GM19025 (cell line): ENCODE results near the gene TMEM116.
"Not testable (repeated sequence)": the region's sequence is repeated elsewhere in the genome, so short reads cannot be mapped to it uniquely, and the experiment has no call there.

Experiments used
- ATAC-seq: cut with Tn5 transposase; IDR thresholded peaks from one replicate; pipeline ENCODE4 v1.9.1; 2021; ENCODE audit warnings: mild to moderate bottlenecking, low read depth, moderate library complexity; ENCODE audit not compliant: unreplicated experiment

TMEM116 gene

DNA sequence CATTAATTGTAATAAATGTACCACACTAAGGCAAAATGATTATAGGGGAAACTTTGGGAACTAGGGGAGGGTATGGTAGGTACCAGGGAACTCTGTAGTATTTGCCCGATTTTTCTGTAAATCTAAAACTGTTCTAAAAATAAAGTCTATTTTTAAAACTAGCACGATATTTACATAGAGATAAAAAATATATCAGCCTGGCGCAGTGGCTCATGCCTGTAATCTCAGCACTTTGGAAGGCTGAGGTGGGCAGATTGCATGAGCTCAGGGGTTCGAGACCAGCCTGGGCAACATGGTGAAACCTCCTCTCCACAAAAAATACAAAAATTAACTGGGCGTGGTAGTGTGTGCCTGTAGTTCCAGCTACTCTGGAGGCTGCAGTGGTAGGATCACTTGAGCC lies 32.4 kb downstream of the TMEM116 start:
- ATAC-seq, result no peak

DNA sequence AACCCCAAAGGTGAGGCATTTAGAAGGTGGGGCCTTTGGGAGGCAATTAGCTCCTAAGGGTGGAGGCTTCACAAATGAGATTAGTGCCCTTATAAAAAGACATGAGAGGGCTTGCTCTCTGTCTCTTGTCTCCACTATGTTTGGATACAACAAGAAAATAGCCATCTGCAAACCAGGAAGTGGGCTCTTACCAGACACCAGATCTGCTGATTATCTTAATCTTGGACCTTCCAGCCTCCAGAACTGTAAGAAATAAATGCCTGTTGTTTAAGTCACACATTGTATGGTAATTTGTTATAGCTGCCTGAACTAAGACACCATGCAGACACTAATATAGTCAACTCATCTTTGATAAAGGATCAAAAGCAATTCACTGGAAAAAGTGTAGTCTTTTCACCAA lies 34.4 kb downstream of the TMEM116 start:
- ATAC-seq, result no peak

DNA sequence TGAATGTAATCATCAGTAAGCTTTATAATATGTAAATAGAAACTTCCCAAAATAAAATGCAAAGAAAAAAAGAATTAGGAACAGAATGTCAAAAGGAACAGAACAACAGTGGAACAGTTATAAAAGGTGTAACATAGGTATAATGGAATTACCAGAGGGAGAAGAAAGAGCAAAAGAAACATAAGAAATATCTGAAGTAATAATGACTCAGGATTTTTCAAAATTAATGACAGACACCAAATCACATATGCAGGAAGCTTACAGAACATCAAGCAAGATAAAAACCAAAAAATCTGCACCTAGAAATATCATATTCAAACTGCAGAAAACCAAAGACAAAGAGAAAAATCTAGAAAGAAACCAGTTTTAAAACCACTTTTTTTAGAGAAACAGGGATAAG lies 36.1 kb downstream of the TMEM116 start:
- ATAC-seq, result no peak

DNA sequence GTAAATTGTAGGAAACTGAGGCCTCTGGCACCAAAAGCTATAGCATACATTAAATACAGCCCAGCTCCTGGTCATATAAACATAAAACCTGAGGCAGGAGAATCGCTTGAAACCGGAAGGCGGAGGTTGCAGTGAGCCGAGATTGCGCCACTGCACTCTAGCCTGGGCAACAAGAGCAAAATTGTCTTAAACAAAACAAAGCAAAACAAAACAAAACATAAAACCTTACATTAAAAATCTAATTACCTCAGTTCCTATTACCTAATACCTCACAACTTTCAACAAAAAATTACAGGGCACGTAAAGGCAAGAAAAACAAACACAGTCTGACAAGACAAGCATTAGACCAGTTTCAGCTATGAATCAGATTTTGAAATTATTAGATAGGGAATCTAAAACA lies 36.7 kb downstream of the TMEM116 start:
- no peak for ATAC-seq

DNA sequence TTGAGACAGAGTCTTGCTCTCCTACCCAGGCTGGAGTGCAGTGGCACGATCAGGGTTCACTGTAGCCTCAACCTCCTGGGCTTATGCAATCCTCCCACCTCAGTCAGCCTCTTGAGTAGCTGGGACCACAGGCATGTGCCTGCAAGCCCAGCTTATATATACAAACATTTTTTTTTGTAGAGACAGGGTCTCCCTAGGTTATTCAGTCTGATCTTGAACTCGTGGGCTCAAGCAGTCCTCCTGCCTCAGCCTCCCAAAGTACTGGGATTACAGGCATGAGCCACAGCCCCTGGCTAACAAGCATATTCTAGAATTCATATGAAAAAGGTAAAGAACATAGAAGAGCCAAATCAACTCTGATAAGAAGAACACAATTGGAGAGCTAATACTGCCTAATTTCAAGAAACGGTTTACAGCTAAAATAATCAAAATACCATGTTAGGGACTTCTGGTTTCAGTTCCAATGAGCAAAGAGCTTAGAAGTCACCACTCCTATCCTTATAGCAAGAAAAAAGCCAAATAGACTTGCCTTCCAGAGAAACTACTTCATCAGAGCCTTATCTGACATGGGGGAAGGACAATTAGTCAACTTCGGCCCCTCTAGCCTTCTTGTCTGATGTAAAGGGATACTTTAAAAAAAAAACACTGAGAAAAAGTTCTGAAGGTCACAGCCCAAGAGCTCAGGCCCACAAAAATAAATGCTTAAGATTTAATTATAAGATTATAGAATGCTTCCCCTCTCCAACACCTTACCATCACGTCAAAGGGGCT lies 37.6 kb downstream of the TMEM116 start:
- ATAC-seq, result no peak

DNA sequence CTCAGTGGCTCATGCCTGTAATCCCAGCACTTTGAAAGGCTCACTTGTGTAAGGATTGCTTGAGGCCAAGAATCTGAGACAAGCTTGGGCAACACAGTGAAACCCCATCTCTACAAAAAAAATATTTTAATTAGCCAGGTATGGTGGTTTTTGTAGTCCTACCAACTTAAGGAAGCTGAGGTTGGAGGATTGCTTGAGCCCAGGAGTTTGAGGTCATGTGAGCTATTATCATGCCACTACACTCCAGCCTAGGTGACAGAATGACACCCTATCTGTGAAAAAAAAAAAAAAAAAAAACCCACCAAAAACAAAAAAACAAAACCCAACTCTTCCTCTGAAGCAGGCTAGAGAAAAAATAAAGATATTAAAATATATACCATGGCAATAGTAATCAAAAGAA lies 41.2 kb downstream of the TMEM116 start:
- ATAC-seq, result no peak

DNA sequence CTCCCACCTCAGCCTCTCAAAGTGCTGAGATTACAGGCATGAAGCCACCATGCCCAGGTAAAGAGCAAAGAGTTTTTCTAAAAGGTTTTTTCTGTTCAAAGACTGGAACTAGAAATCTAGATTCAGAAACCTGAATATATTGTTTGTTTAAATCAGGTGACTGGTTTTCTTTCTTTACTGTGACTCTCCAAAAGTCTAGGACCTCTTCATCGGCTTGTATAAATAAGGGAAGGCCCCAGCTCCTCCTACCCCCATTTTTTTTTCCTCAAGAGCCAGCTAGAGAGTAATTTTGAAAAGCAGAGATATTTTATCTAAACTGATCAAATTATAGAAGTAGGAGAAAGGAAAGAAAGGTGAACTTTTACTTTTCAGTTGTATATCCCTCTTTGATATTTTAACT lies 48.0 kb downstream of the TMEM116 start:
- no peak for ATAC-seq

DNA sequence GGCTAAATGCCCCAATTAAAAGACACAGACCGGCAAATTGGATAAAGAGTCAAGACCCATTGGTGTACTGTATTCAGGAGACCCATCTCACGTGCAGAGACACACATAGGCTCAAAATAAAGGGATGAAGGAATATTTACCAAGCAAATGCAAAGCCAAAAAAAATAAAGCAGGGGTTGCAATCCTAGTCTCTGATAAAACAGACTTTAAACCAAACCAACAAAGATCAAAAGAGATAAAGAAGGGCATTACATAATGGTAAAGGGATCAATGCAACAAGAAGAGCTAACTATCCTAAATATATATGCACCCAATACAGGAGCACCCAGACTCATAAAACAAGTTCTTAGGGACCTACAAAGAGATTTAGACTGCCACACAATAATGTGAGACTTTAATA lies 53.4 kb downstream of the TMEM116 start:
- not testable (repeated sequence) for ATAC-seq

DNA sequence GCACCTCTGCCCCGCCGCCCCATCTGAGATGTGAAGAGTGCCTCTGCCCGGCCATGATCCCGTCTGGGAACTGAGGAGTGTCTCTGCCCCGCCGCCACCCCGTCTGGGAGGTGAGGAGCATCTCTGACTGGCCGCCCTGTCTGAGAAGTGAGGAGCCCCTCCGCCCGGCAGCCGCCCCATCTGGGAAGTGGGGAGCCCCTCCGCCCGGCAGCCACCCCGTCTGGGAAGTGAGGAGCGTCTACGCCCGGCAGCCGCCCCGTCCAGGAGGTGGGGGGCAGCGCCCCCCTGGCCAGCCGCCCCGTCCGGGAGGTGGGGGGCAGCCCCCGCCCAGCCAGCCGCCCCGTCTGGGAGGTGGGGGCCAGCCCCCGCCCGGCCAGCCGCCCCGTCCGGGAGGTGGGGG lies 55.7 kb downstream of the TMEM116 start:
- ATAC-seq, result not testable (repeated sequence)

DNA sequence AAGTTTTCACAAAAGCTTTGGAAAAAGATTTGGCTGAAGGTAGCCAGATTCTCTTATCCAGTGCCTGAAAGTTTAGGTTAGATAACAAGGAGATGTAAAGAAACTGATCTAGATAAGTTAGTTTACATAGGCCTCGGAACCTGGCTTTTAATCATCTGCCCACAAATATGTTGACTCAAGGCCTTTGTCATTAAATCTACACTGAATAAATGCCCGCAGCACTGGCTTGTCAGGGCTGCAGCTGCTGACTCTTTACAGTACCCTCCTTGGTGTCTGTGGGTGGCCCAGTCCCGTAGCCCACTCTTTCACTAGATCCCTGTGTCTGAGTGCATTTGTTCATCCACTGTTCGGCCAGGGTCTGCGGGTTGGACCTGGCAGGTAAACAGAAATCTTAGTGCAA lies 58.0 kb downstream of the TMEM116 start:
- ATAC-seq, result no peak

DNA sequence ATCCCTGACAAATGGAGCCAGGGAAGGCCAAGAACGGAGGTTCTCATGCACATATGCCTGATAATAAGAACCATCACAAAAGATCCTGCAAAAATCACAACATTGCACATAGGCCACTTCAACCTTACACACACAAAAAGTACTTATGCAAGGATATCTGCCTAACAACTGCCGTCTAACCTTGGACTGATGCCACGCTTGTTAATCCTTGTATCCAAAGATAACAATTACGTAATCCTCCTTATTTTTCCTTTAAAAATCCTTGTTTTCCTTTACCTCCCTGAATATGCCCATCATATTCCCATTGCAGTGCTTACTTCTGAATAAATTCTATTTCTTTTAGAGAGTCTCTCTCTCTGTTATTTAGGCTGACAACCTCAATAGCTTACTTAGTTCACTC lies 59.5 kb downstream of the TMEM116 start:
- no peak for ATAC-seq

DNA sequence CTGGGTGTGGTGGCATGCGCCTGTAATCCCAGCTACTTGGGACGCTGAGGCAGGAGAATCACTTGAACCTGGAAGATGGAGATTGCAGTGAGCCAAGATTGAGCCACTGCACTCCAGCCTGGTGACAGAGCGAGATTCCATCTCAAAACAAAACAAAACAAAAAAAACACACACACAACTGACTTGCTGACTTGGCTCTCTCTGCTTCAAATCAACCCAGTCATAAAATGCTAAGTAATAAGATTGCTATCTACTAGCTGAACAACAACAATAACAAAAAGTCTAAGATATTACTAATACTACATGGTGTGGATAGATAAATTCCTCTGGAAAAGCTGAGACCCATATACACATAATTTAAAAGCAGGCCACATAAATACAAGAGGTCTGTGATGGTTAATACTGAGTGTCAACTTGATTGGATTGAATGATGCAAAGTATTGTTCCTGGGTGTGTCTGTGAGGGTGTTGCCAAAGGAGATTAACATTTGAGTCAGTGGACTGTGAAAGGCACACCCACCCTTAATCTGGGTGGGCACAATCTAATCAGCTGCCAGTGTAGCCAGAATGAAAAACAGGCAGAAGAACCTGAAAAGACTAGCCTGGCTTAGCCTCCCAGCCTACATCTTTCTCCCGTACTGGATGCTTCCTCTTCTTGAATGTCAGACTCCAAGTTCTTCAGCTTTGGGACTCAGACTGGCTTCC lies 60.7 kb downstream of the TMEM116 start:
- ATAC-seq, result not testable (repeated sequence)

DNA sequence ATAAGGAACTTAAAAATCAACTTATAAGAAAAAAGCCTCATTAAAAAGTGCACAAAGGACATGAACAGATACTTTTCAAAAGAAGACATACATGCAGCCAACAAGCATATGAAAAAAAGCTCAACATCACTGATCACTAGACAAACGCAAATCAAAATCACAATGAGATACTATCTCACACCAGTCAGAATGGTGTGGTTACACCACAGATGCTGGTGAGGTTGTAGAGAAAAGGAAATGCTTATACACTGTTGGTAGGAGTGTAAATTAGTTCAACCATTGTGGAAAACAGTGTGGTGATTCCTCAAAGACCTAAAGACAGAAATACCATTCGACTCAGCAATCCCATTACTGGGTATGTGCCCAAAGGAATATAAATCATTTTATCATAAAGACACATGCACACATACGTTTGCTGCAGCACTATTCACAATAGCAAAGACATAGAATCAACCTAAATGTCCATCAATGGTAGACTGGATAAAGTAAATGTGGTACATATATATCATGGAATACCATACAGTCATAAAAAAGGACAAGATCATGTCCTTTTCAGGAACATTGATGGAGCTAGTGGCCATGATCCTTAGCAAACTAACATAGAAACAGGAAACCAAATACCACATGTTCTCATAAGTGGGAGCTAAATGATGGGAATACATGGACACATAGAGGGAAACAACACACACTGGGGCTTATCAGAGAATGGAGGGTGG lies 61.8 kb downstream of the TMEM116 start:
- not testable (repeated sequence) for ATAC-seq

DNA sequence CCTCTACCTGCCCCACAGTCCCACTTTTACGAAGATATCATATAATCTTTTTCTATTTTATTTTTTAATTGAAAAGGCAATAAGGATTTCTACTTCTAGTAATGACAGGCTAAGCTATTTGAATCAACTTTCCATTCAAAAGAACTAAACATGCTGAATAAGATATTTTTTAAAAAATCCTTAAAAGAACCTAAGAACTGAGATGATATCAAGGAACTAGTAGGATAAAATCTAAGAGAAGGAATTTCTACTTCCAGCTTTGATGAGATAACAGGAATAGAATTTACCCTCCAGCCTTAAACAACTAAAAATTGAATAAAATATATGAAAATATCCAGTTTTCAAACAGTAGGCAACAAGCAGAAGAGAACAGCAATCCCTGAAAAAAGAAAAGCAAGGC lies 69.0 kb downstream of the TMEM116 start:
- ATAC-seq, result no peak

DNA sequence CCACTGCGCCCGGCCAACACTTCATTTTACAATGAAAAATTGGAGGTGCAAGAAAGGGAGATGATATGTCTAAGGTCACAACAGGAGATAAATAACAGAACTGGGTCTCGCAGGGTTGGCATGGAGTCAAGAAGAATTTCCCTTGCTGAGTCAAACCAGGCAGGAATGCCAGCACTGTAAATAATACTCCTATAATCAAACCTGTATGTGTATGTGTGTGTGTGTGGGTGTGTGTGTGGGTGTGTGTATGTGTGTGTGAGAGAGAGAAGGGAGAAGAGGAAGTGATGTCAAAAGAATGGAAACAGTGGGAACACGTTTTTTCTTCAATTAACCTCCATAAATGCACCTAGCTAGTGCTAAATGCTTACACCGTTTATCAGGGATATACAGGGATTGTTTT lies 70.4 kb downstream of the TMEM116 start:
- no peak for ATAC-seq

DNA sequence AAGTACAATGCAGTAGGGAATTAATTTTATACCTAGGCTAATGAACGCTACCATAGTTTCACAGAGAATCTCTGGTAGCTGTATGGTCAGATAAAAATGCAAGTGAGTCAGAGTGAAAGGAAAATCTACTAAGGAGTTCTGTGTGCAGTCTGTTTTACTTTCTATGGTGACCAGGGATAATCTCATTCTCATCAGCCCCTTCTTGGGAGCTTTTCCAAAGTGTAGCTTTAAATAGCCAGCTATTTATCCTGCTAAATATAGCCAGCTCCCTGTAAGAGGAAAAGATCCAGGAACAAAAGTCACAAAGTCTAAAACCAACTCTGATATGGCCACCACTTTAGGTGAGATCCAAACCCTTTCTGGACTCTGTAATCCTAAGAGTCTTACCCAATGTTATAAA lies 75.5 kb downstream of the TMEM116 start:
- ATAC-seq, result no peak

DNA sequence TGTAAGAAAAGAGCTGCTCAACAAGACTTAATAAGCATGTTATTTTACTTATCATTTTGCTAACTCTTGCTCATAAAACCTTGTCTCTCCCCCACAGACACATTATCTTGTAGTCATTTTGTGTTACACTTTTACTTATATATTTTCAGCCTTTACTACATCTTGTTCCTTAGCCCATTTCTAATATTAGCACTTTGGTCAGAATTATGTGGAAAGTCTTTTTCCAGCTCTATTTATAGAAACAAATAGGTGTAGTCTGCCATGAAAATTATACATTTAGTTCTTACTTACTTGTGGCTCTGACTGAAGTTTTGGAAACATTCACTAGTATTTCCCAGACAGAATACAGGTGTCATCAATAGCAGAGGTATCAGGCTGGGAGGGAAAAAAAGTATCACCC lies 76.1 kb downstream of the TMEM116 start:
- ATAC-seq, result no peak

DNA sequence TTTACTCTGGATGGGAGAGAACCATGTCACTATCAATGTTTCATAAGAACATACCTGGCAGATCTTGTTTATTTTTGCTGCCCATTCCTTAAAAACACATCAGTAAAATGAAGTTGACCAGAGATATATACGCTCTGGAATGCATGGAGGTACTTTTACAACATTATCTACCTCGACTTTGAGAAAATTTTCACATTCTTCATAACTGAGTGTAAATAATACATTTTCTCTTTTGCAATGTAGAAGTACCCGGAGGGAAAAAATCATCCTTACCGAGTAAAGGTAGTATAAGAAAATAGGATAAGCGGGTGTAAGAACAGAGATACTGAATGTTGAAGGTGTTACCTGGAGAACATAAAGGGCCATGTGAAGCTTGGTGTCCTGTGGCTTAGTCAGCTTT lies 80.7 kb downstream of the TMEM116 start:
- no peak for ATAC-seq

DNA sequence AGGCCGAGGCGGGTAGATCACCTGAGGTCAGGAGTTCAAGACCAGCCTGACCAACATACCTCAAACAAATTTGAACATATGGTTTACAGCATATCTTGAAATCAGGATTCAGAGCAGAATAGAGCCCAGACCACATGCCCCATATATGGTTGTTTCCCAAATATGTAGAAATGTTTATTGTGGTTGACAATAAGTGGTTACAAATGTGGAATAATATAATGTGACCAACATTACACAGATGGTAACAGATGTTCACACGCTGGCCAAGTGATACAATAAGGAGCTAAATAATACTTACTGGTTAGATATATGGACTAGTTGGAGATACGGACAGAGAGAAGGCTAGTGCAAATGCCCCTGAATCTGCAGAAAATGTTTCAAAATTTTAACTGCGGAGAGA lies 85.6 kb downstream of the TMEM116 start:
- no peak for ATAC-seq

DNA sequence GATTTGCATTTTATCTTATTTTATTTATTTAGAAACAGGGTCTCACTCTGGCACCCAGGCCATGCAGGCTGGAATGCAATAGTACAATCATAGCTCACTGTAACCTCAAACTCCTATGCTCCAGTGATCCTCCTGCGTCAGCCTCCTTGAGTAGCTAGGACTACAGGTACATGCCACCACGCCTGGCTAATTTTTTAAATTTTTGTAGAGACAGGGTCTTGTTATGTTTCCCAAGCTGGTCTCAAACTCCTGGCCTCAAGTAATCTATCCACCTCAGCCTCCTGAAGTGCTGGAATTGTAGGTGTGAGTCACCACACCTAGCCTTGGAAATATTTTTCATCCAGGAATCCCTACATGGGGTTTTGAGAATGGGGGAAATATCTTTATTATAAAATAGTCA lies 86.3 kb downstream of the TMEM116 start:
- no peak for ATAC-seq

DNA sequence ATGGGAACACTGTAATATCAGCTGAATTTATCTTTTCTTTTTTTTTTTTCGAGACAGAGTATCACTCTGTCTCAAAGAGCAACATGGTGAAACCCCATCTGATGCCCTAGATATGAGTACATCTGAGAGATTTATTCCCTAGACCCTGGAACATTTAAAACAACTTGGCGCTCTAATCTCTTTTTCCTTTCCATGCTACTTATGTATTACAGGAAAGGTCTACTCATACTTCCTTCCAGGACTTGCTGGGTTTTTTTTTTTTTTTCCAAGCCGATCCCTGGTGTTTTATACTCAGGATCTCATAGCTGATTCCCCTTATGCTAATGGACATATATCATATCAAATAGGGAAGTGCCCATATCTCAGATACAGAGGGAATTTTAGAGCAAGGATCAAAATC lies 87.8 kb downstream of the TMEM116 start:
- no peak for ATAC-seq

DNA sequence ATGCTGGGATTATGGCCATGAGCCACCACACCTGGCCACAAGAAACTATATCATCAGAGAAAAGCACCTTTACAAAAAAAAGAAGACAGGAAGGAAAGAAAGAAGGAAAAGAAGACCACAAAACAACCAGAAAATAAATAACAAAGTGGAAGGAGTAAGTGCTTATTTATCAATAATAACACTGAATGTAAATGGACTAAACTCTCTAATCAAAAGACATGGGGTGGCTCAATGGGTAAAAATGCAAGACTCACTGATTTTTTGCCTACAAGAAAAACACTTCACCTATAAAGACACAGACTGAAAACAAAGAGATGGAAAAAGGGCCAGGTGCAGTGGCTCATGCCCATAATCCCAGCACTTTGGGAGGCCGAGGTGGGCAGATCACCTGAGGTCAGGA lies 105.2 kb downstream of the TMEM116 start:
- ATAC-seq, result no peak
